Fibroblast of lung (primary cell): Measurements from ENCODE around the gene SOX12.

Experiments
- EZH2 ChIP-seq: IDR thresholded peaks from 2 replicates; pipeline ENCODE4 v1.5.1; 2012; ENCODE audit warnings: low read length, control low read depth, mild to moderate bottlenecking; ENCODE audit errors: missing control alignments
- TF ChIP-seq, protein P1 (sequence below), 2 donors: IDR thresholded peaks in 1 of 2; conservative IDR thresholded peaks in 1 of 2; 1 replicate in 1 of 2; 2 replicates in 1 of 2; pipeline ENCODE4 v1.5.1; 2011 to 2012; ENCODE audit warnings: low read length in 2 of 2, control low read depth in 1 of 2, inconsistent platforms in 1 of 2, low read depth in 1 of 2, mild to moderate bottlenecking in 1 of 2

- TF ChIP-seq, protein P1, sequence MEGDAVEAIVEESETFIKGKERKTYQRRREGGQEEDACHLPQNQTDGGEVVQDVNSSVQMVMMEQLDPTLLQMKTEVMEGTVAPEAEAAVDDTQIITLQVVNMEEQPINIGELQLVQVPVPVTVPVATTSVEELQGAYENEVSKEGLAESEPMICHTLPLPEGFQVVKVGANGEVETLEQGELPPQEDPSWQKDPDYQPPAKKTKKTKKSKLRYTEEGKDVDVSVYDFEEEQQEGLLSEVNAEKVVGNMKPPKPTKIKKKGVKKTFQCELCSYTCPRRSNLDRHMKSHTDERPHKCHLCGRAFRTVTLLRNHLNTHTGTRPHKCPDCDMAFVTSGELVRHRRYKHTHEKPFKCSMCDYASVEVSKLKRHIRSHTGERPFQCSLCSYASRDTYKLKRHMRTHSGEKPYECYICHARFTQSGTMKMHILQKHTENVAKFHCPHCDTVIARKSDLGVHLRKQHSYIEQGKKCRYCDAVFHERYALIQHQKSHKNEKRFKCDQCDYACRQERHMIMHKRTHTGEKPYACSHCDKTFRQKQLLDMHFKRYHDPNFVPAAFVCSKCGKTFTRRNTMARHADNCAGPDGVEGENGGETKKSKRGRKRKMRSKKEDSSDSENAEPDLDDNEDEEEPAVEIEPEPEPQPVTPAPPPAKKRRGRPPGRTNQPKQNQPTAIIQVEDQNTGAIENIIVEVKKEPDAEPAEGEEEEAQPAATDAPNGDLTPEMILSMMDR (conservative IDR thresholded peaks at IDR 0.05 in 1 of 2, IDR thresholded peaks at IDR 0.05 in 1 of 2; ENCODE audit: low read depth in 1 of 2, low read length in 2 of 2) = no peak
- TF ChIP-seq EZH2 = no peak
These were observed 41.5 kb downstream of the SOX12 start for GRCh38 chr20:366719-367485.
